ENCODE results near the gene MMP25.
"Not testable (repeated sequence)": the region's sequence is repeated elsewhere in the genome, so short reads cannot be mapped to it uniquely, and the experiment has no call there.

The MMP25 gene

DNA sequence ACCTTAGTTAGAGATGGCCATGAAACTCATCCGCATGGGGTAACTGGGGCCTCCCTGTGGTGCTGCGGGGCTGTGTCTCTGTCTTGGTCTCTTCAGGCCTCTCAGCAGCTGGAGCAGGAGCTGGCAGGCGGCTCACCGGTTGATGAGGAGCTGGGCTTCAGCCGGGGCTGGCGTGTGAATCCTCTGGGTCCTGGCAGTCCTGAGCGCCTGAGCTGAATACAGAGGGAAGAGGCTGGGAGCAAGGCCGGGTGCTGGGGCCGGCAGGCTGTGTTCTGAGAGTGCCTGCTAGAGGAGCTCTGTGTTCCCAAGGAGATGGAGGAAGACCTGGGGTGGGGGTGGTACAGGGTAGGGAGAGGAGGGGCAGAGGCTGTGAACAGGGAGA is 9.4 kb downstream of the MMP25 start:
- not testable (repeated sequence) for DNase-seq (ENCODE audit: low spot score)

DNA sequence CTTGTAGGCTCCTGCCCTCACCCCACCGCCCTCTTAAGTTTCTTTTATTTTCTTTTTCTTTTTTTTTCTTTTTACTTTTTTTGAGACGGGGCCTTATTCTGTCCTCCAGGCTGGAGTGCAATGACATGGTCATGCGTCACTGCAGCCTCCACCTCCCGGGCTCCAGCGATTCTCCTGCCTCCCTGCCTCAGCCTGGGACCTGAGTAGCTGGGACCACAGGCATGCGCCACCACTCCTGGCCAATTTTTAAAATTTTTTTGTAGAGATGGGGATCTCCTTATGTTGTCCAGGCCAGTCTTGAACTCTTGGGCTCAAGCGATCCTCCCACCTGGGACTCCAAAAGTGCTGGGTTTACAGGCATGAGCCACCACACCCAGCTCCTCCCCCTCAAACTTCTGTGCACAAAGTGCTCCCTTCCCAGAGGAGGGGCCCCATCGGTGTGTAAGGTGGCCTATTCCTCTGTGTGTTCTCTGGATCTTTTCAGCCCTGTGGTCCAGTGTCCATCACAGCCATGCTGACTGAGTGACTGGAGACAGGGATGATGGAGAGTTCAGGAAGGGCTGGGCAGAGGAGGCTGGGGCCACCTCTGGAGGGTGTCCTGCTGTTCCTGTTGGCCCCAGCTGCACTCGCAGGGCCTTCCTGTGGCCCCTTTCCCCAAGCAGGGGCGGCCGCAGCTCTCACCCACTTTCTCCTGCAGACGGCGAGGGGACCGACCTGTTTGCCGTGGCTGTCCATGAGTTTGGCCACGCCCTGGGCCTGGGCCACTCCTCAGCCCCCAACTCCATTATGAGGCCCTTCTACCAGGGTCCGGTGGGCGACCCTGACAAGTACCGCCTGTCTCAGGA is 10.2 kb downstream of the MMP25 start:
- DNase-seq (ENCODE audit: low spot score): no peak

DNA sequence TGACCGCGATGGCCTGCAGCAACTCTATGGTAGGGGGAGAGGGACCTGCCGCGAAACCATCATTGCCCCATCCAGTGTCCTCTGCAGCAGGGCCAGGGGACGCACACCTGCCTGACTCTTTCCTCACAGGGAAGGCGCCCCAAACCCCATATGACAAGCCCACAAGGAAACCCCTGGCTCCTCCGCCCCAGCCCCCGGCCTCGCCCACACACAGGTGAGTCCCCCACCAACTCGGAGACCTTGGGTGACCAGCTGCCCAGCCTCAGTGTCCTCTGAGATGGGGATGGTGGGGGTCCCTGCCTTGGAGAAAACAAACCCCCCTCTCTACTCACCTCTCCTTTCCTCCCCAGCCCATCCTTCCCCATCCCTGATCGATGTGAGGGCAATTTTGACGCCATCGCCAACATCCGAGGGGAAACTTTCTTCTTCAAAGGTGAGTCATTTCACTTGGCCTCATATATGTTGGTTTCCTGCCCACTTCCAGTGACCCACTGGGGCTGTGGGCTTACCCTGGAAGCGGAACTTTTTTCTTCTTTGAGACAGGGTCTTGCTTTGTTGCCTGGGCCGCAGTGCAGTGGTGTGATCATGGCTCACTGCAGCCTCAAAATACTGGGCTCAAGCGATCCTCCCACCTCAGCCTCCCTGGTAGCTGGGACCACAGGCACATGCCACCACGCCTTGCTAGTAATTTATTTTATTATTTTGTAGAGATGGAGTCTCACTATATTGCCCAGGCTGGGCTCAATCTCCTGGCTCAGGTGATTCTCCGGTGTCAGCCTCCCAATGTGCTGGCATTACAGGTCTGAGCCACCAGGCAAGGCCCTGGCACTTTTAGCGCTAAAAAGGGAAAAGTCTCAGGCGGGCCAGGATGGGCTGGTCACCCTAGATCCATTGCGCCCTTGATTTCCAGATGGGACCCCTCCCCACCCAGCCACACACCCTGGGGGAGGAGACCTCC is 11.1 kb downstream of the MMP25 start:
- no peak for DNase-seq (ENCODE audit: low spot score)

DNA sequence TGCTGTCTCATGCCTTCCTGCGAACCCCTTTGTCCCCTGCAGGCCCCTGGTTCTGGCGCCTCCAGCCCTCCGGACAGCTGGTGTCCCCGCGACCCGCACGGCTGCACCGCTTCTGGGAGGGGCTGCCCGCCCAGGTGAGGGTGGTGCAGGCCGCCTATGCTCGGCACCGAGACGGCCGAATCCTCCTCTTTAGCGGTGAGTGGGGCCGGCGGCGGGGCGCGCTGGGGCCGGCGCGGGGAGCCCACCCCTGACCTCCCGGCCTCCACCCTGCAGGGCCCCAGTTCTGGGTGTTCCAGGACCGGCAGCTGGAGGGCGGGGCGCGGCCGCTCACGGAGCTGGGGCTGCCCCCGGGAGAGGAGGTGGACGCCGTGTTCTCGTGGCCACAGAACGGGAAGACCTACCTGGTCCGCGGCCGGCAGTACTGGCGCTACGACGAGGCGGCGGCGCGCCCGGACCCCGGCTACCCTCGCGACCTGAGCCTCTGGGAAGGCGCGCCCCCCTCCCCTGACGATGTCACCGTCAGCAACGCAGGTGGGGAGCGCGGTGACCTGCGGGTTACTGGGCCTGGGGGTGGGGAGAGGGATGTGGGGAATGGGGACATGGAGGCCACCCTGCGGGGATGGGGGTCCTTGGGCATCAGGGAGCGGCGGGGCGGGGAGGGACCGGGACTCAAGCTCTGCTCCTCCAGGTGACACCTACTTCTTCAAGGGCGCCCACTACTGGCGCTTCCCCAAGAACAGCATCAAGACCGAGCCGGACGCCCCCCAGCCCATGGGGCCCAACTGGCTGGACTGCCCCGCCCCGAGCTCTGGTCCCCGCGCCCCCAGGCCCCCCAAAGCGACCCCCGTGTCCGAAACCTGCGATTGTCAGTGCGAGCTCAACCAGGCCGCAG is 12.0 kb downstream of the MMP25 start:
- peak; percentile 65 for DNase-seq (ENCODE audit: low spot score)

DNA sequence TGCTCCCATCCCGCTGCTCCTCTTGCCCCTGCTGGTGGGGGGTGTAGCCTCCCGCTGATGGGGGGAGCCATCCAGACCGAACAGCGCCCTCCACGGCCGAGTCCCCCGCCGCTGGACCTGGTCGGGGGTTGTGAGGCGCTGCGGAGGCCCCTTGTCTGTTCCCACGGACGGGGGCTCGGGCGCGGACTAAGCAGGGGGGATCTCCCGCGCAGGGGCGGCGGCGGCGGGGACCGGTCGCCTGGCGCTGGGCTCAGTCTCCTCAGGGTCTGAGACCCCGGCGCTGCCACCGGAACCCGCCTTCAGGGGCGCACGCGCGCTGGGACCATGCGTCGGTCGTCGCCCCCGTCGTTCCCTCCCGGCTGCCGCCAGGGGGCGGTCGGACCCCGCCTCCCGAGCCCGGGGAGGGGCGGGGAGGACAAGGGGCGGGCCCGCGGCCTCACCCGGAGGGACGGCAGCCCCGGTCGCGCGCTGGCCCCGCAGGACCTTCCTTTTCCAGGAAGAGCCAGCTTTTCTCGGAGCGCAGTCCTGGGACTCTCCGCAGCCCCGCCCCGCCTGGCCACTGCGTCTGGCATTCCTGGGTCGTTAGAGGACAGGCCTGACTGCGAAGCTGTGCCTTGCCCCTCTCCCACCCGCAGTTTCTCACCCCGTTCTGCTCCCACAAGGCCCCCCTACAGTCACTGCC is 12.8 kb downstream of the MMP25 start:
- DNase-seq (ENCODE audit: low spot score): peak; percentile 90

DNA sequence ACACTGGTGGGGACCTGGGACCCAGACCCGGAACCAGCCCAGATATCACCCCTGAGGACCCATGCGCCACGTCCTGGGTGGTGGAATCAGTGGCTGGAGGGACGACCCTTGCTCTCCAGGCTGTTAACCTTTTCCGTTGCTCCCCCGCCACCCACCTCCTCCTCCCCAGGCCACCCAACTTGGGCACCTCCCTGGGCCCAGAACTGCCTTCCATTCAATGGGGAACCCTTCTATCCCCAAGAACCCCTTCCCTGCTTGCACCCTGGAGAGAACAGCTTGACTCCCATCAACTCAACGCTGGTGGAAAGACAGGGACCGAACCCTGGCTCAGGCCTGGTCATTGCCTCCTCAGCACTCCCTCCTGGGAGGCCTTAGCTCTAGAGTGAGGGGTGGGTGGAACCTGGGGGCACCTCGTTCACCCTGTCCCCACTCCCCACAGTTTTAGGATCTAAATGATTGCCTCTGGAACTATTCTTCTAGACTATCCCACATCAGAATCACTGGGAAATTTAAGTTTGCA is 13.4 kb downstream of the MMP25 start:
- DNase-seq (ENCODE audit: low spot score): no peak

DNA sequence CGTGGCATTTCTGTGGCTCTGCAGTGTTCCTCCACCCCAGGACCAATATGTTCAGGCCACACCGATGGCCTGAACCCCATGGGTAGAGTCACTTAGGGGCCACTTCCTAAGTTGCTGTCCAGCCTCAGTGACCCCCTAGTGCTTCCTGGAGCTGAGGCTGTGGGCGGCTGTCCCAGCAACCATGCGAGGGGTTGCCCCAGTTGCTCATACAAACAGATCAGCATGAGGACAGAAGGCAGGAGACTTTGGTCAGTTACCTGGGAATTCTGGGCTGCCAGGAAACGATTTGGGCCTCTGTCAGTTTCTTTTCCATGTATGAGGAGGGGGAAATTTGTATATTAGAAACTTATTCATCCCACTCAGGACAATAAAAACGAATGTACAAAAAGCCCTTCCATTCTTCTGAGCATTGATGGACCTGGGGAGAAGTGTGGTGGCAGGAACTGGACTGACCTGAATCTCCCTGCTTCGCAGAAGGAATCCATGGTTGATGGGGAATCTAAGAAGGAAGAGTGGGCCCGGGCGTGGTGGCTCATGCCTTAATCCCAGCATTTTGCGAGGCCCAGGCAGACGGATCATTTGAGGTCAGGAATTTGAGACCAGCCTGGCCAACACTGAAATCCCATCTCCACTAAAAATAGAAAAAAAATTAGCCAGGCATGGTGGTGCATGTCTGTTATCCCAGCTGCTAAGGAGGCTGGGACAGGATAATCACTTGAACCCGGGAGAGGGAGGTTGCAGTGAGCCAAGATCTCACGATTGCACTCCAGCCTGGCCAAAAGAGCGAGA is 14.2 kb downstream of the MMP25 start:
- DNase-seq (ENCODE audit: low spot score): no peak

DNA sequence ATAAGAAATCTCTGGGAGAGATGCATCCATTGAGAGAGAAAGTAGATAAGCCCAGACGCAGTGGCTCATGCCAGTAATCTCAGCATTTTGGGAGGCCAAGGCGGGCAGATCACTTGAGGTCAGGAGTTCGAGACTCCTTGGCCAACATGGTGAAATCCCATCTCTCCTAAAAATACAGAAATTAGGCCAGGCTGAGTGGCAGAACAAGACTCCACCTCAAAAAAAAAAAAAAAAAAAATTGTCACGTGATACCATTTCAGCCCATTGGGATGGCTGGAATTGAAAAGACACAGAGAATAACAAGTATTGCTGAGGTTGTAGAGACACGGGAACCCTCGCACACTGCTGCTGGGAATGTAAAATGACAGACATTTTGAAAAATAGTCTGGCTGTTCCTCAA is 16.2 kb downstream of the MMP25 start:
- DNase-seq (ENCODE audit: low spot score): no peak

DNA sequence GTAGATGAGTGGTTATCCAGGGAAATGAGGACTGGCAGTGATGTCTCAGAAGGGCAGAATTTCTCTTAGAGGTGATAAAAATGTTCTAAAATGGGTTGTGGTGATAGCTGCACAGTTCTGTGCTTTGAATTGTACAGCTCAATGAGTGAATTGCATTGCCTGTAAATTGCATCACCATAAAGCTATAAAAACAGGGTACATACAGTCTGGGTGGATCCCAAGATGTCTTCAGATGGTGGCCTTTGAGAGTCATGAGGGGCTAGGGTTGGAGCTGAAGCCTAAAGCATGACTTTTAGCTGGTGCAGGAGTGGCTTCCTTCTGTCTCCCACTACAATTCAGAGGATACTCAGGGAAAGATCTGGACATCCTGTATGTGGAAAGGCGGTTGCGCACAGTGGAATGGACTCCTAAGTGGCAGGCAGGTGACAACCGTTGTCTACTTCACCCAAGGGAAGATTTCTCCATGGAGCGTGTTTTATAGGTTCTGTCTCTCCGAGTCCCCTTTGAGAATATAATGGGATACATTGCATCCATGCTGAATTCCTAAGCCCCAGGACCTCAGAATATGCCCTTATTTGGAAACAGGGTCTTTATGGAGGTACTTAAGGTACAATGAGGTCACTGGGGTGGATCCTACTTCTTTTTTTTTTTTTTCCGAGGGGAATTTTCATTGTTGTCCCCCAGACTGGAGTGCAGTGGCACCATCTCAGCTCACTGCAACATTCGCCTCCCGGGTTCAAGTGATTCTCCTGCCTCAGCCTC is 17.4 kb downstream of the MMP25 start:
- DNase-seq (ENCODE audit: low spot score): no peak

DNA sequence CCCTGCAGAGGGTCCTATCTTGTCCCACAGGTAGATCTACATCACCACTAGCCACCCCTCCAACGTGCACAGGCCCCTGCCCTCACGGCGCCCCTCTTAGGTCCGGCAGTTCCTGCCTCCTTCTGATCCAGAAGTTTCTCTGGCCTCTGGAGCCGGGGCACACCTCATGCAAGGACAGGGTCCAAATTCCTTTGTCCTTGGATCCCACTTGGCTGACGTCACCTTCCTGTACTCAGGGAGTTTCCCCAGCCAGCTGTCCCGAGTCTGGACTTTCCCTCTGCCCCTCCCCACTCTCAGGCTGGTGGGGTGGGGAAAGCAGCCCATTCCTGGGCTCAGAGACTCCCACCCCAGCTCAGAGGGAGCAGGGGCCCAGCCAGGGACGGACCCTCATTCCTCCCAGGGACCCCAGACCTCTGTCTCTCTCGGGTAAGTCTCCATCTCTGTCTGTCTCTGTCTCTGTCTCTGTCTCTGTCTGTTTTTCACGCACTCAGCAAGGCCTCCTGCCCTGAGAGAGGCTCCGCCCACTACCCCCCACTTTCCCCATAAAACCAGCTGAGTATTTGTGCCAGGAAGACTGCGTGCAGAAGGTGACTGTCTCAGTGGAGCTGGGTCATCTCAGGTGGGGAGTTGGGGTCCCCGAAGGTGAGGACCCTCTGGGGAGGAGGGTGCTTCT is 18.8 kb downstream of the MMP25 start, which contains the start of gene IL32:
IL32 (plus strand) TSS at position 572 of the 673 bp plus-strand sequence. CDS start 172 bp downstream, outside the sequence.
- no peak for DNase-seq (ENCODE audit: low spot score)

DNA sequence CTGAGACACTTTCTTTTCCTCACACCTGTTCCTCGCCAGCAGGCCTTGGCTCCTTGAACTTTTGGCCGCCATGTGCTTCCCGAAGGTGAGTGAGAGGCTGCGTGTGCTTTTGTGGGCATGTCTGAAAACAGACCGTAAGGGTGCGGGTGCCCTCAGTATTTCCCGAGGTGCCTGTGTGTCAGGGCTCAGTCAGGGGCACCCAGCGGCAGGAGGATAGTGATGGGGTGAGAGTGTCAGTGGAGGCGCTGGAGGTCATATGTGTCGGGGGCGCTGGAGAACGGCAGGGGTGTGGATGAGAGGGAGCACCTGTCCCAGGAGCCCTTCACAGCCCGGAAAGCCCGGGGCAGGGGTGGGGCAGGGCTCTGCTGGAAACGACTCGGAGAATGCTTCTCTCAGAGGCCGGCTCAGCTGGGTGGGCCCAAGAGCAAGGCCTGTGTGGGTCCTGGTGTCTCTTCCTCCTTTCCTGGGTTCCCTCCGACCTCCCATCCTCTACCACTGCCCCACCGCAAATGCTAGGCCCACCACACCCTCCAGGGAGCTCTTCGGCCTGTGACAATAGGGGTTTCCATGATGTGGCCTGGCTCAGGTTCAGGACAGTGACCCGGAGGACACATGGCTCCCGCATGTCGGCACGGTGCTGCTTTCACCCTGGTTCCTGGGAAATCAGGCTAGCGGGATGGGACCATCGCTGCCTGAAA is 19.5 kb downstream of the MMP25 start:
- no peak for DNase-seq (ENCODE audit: low spot score)

DNA sequence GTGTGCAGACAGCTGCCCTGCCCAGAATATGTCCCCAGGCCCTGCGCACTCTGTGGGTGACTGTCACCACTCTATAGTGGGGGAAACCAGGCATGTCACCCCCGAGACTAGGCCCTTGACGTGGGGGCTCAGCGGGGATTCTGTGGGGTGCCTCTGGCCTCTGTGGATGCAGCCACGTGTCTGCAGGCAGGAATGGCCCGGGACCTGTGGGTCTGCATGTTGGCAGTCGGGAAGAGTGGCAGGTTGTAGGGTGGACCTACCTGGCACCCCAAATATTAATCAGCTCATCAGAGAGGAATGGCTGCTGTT is 20.0 kb downstream of the MMP25 start:
- no peak for DNase-seq (ENCODE audit: low spot score)

DNA sequence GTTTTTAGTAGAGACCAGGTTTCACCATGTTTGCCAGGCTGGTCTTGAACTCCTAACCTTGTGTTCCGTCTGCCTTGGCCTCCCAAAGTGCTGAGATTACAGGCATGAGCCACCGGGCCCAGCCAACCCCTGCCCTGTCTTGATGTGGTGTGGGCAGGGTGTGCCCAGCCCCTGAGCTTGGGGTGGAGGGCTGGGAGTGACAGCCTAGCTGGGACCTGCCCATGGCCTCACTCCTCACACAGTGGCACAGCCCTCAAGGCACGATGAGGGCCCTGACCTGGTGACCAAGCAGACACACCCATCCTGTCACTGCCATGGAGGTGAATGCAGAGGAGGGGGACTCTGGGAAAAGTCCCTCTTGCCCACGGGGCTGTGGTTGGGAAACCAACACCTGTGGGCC is 22.1 kb downstream of the MMP25 start:
- no peak for DNase-seq (ENCODE audit: low spot score)

DNA sequence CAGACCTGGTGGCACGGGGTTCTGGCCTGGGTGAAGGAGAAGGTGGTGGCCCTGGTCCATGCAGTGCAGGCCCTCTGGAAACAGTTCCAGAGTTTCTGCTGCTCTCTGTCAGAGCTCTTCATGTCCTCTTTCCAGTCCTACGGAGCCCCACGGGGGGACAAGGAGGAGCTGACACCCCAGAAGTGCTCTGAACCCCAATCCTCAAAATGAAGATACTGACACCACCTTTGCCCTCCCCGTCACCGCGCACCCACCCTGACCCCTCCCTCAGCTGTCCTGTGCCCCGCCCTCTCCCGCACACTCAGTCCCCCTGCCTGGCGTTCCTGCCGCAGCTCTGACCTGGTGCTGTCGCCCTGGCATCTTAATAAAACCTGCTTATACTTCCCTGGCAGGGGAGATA is 22.8 kb downstream of the MMP25 start:
- not testable (repeated sequence) for DNase-seq (ENCODE audit: low spot score)

DNA sequence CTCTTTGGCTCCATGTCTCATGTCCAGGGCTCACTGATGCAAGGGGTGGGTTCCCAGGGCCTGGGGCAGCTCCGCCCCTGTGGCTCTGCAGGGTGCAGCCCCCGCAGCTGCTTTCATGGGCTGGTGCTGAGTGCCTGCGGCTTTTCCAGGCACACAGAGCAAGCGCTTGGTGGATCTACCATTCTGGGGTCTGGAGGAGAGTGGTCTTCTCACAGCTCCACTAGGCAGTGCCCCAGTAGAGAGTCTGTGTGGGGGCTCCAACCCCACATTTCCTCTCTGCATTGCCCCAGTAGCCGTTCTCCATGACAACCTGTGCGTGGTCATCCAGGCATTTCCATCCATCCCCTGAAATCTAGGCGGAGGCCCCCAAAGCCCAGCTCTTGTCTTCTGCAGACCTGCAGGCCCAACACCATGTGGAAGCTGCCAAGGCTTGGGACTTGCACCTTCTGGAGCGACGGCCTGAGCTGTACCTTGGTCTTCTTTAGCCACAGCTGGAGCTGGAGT is 24.3 kb downstream of the MMP25 start:
- no peak for DNase-seq (ENCODE audit: low spot score)

DNA sequence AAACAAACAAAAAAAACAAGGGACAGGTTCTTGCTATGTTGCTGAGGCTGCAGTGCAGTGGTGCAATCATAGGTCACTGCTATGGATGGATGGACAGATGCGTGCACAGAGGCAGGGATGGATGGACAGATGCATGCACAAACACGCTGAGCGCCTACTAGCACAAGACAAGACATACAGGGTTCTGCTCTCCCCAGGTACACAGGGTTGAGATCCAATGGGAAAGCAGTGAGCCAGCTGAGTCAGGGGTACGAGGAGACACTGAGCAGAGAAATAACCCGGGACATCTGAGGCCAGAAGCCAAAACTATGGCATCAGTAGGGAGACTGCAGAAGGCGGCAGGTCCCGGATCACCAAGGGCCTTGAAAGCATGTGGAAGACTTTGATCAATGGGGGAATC is 25.3 kb downstream of the MMP25 start:
- DNase-seq (ENCODE audit: low spot score): no peak

DNA sequence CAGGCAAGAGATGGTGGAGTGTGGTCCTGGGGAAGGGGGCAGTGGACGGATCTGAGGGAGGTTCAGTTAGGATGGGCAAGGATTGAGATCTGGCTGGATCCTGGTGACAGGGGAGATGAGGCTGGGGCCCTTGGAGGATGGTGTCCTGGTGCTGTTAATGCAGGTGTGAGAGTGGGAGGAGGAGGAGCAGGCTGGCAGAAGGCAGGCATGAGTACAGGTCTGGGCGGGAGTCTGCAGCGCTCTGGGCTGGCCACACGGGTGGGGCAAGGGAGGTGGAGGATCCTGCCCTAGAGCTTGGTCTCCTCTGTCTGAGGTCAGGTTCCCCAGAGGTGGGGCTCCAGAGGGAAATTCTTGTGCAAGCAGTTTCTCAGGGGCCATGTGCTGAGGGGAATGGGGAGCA is 25.8 kb downstream of the MMP25 start:
- not testable (repeated sequence) for DNase-seq (ENCODE audit: low spot score)

DNA sequence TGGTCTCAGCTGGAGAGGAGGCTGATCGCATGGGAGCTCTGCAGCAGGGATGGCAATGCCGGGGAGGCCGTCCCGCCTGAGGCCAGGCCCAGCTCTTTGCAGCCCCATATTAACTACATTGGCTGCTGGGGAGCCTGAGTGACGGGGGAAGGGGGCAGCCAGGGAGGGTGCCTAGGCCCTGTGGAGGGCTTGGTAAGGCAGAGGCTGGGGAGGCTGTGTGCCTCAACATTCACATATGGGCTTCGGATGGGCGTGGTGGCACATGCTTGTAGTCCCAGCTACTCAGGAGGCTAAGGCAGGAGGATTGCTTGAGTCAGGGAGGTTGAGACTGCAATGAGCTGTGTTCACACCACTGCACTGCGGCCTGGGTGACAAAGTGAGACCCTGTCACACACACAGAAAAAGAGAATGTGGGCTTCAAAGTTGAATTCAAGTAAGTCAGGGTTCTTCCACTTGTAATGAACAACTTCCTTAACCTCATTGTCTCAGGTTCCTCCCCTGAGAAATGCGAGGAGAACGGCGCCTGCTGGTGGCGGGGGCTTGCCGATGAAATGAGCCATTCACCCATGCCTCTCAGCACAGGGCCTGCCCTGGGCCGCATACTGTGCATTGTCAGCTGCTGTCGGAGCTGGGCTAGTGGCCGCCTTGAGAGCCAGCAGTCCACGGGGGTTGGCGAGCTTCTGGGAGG is 26.4 kb downstream of the MMP25 start:
- not testable (repeated sequence) for DNase-seq (ENCODE audit: low spot score)
